HepG2 (cell line): ENCODE measurements around the gene NBEAL2. TPM values are rescaled to one million over a fixed set of nuclear protein-coding genes. Genes with fewer than 3 reads are reported as not detected.
A peak's percentile ranks its signal among the peaks of the same experiment; 100 is the strongest.

ENCODE experiments used
- BCLAF1 ChIP-seq: fragments of 450-650 bp; IDR thresholded peaks from 2 replicates; pipeline ENCODE4 v1.6.1; 2017; ENCODE audit warnings: mild to moderate bottlenecking
- CENPT ChIP-seq: sonication (generic); formaldehyde crosslinking; IDR thresholded peaks from 2 replicates; pipeline ENCODE4 v1.8.0; 2022; ENCODE audit warnings: low read depth, mild to moderate bottlenecking, moderate library complexity, missing genetic modification reagents
- DBP ChIP-seq: sonication (generic); formaldehyde crosslinking; IDR thresholded peaks from 2 replicates; pipeline ENCODE4 v1.4.0; 2020; ENCODE audit warnings: missing genetic modification reagents; ENCODE audit errors: not compliant biosample characterization
- HOXA9 ChIP-seq: sonication (generic); formaldehyde crosslinking; IDR thresholded peaks from 2 replicates; pipeline ENCODE4 v1.8.1; 2022; ENCODE audit warnings: missing genetic modification reagents, mild to moderate bottlenecking, moderate library complexity, borderline replicate concordance
- MAF1 ChIP-seq: sonication (generic); formaldehyde crosslinking; IDR thresholded peaks from 2 replicates; pipeline ENCODE4 v1.5.0; 2020; ENCODE audit warnings: missing genetic modification reagents, borderline replicate concordance
- MTA3 ChIP-seq: sonication (generic); formaldehyde crosslinking; IDR thresholded peaks from 2 replicates; pipeline ENCODE4 v1.4.0; 2020; ENCODE audit warnings: missing genetic modification reagents
- NFAT5 ChIP-seq: sonication (generic); formaldehyde crosslinking; IDR thresholded peaks from 2 replicates; pipeline ENCODE4 v1.4.0; 2020; ENCODE audit warnings: missing genetic modification reagents
- NFIC ChIP-seq: IDR thresholded peaks from 2 replicates; pipeline ENCODE4 v1.6.1; 2012; ENCODE audit warnings: mild to moderate bottlenecking, low read length, inconsistent platforms
- PRDM4 ChIP-seq: sonication (generic); formaldehyde crosslinking; IDR thresholded peaks from 2 replicates; pipeline ENCODE4 v1.9.0; 2021; ENCODE audit warnings: missing genetic modification reagents, borderline replicate concordance
- SP5 ChIP-seq: IDR thresholded peaks from 2 replicates; pipeline ENCODE4 v1.6.1; 2016; ENCODE audit warnings: low read depth, borderline replicate concordance
- ZBTB14 ChIP-seq: sonication (generic); formaldehyde crosslinking; IDR thresholded peaks from 2 replicates; pipeline ENCODE4 v1.4.0; 2020; ENCODE audit warnings: missing genetic modification reagents
- ZMYM2 ChIP-seq: sonication (generic); formaldehyde crosslinking; IDR thresholded peaks from 2 replicates; pipeline ENCODE4 v1.8.0; 2022; ENCODE audit warnings: mild to moderate bottlenecking, missing genetic modification reagents
- polyA plus RNA-seq, 8 experiments: library from polyadenylated mRNA; depleted of rRNA in 3 of 8; stranded (reverse) in 7 of 8; unstranded in 1 of 8; fragments of >200 nt; fragmentation: Illumina TruSeq in 4 of 8; extraction: Trizol in 4 of 8; gene quantifications; 2 replicates each; pipeline versions ENCODE4 v1.2.1 to v1.2.3, GENCODE V29; 2011 to 2016; ENCODE audit warnings: low read depth in 4 of 8, missing spikeins in 1 of 8, mixed read lengths in 1 of 8; ENCODE audit not compliant: insufficient read depth in 1 of 8
- total RNA-seq, 5 experiments: library from RNA; depleted of rRNA; stranded (reverse); fragments of >200 nt; fragmentation: Illumina TruSeq; extraction: Trizol; gene quantifications; 2 replicates each; pipeline ENCODE4 v1.2.3, GENCODE V29; 2016; ENCODE audit warnings: low read depth in 1 of 5

Gene NBEAL2
- total and polyA plus RNA-seq, 2 of the 13 experiments (the other 11 are each of a cell fraction or from before 2014, with no cell fraction given): 9.7 to 12.4 TPM

- TF ChIP-seq NFAT5 (no peak), BCLAF1 (no peak), CENPT (CRISPR knock-in tag) (no peak), PRDM4 (CRISPR knock-in tag) (no peak), DBP (no peak), MTA3 (CRISPR knock-in tag) (no peak), ZBTB14 (peak; percentile 58), MAF1 (CRISPR knock-in tag) (0 out of 2 replicates have a peak, but pooled peaks have one; percentile 35), SP5 (peak; percentile 75; the same call in 1 of the 2 replicates), ZMYM2 (CRISPR knock-in tag) (no peak), HOXA9 (CRISPR knock-in tag) (peak; percentile 25; the same call in 1 of the 2 replicates), NFIC (no peak)
Measured at GRCh38 chr3:46978985-46979944, at the start of gene NBEAL2 (continued).
